ENCODE data around the gene SLC9C1. TPM values are rescaled to one million over a fixed set of nuclear protein-coding genes. Genes with fewer than 3 reads are reported as not detected.

Gene SLC9C1
- total and polyA plus RNA-seq, 2 of the 13 experiments (the other 11 are each of a cell fraction or from before 2014, with no cell fraction given): not detected

DNA sequence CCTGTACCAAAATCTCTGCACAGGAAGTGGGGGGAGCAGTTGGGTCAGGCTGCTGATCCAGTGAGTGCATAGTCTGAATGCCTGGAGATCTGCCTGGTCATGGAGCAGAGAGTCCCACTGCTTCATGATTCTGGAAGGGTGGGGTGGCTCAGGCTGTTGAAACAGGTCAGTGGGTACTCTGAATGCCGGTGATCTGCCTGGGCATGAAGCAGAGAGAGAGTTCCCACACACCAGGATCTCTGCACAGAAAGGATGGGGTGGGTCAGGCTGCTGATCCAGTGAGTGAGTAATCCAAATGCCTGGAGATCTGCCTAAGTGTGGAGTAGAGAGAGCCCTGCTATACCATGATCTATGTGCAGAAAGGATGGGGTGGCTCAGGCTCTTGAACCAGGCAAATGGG is 144.9 kb downstream of the SLC9C1 start (continued):
- TF ChIP-seq ZNF724P (CRISPR knock-in tag; IDR thresholded peaks at IDR 0.05; ENCODE audit: borderline replicate concordance) (no peak), EEA1 (CRISPR knock-in tag; IDR thresholded peaks at IDR 0.05; ENCODE audit: borderline replicate concordance) (no peak), YY1 (IDR thresholded peaks at IDR 0.05; ENCODE audit: insufficient read depth, insufficient replicate concordance, low read depth, low read length) (no peak)
- TF ChIP-seq, protein P1, sequence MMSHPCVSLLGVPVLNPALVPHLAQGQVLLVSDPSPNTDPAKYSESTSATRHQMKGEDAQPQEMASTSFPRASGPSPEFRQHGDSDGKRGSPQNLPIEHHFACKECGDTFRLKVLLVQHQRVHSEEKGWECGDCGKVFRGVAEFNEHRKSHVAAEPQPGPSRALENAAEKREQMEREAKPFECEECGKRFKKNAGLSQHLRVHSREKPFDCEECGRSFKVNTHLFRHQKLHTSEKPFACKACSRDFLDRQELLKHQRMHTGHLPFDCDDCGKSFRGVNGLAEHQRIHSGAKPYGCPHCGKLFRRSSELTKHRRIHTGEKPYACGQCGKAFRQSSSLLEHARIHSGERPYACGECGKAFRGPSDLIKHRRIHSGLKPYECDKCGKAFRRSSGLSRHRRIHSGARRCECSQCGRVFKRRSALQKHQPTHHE (CRISPR knock-in tag; IDR thresholded peaks at IDR 0.05; ENCODE audit: borderline replicate concordance): no peak
- TF ChIP-seq, protein P2, sequence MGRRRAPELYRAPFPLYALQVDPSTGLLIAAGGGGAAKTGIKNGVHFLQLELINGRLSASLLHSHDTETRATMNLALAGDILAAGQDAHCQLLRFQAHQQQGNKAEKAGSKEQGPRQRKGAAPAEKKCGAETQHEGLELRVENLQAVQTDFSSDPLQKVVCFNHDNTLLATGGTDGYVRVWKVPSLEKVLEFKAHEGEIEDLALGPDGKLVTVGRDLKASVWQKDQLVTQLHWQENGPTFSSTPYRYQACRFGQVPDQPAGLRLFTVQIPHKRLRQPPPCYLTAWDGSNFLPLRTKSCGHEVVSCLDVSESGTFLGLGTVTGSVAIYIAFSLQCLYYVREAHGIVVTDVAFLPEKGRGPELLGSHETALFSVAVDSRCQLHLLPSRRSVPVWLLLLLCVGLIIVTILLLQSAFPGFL (CRISPR knock-in tag; IDR thresholded peaks at IDR 0.05): no peak
- TF ChIP-seq, protein P3, sequence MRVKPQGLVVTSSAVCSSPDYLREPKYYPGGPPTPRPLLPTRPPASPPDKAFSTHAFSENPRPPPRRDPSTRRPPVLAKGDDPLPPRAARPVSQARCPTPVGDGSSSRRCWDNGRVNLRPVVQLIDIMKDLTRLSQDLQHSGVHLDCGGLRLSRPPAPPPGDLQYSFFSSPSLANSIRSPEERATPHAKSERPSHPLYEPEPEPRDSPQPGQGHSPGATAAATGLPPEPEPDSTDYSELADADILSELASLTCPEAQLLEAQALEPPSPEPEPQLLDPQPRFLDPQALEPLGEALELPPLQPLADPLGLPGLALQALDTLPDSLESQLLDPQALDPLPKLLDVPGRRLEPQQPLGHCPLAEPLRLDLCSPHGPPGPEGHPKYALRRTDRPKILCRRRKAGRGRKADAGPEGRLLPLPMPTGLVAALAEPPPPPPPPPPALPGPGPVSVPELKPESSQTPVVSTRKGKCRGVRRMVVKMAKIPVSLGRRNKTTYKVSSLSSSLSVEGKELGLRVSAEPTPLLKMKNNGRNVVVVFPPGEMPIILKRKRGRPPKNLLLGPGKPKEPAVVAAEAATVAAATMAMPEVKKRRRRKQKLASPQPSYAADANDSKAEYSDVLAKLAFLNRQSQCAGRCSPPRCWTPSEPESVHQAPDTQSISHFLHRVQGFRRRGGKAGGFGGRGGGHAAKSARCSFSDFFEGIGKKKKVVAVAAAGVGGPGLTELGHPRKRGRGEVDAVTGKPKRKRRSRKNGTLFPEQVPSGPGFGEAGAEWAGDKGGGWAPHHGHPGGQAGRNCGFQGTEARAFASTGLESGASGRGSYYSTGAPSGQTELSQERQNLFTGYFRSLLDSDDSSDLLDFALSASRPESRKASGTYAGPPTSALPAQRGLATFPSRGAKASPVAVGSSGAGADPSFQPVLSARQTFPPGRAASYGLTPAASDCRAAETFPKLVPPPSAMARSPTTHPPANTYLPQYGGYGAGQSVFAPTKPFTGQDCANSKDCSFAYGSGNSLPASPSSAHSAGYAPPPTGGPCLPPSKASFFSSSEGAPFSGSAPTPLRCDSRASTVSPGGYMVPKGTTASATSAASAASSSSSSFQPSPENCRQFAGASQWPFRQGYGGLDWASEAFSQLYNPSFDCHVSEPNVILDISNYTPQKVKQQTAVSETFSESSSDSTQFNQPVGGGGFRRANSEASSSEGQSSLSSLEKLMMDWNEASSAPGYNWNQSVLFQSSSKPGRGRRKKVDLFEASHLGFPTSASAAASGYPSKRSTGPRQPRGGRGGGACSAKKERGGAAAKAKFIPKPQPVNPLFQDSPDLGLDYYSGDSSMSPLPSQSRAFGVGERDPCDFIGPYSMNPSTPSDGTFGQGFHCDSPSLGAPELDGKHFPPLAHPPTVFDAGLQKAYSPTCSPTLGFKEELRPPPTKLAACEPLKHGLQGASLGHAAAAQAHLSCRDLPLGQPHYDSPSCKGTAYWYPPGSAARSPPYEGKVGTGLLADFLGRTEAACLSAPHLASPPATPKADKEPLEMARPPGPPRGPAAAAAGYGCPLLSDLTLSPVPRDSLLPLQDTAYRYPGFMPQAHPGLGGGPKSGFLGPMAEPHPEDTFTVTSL (CRISPR knock-in tag; IDR thresholded peaks at IDR 0.05; ENCODE audit: borderline replicate concordance): no peak
